NCI-H2107 (cell line): Measurements from ENCODE around the gene TCERG1L.

Experiments
- DNase-seq: peaks from one replicate; lab custom pipeline; 2025; lab: John Stamatoyannopoulos, UW

The TCERG1L gene

GRCh38 chr10:131207176-131207575 lies 104.3 kb downstream of the TCERG1L start:
- no peak for DNase-seq

GRCh38 chr10:131206111-131206995 lies 105.2 kb downstream of the TCERG1L start:
- no peak for DNase-seq

GRCh38 chr10:131205556-131205955 lies 106.0 kb downstream of the TCERG1L start:
- no peak for DNase-seq

GRCh38 chr10:131204406-131205152 lies 106.9 kb downstream of the TCERG1L start:
- DNase-seq = no peak

- no peak for DNase-seq
Measured at GRCh38 chr10:131203456-131204357, 107.8 kb downstream of the TCERG1L start.

GRCh38 chr10:131202990-131203389 lies 108.5 kb downstream of the TCERG1L start:
- DNase-seq = no peak

GRCh38 chr10:131201741-131202515 lies 109.6 kb downstream of the TCERG1L start:
- no peak for DNase-seq

GRCh38 chr10:131200856-131201470 lies 110.6 kb downstream of the TCERG1L start:
- no peak for DNase-seq

GRCh38 chr10:131199646-131200045 lies 111.9 kb downstream of the TCERG1L start:
- no peak for DNase-seq

- no peak for DNase-seq
Measured at GRCh38 chr10:131198843-131199242, 112.7 kb downstream of the TCERG1L start.

GRCh38 chr10:131198401-131198800 lies 113.1 kb downstream of the TCERG1L start:
- DNase-seq = no peak

- DNase-seq = no peak
Measured at GRCh38 chr10:131196176-131196885, 115.2 kb downstream of the TCERG1L start.

- DNase-seq = no peak
Measured at GRCh38 chr10:131195558-131196159, 115.9 kb downstream of the TCERG1L start.

- DNase-seq = no peak
Measured at GRCh38 chr10:131195116-131195515, 116.4 kb downstream of the TCERG1L start.

- no peak for DNase-seq
Measured at GRCh38 chr10:131193923-131194322, 117.6 kb downstream of the TCERG1L start.

- no peak for DNase-seq
Measured at GRCh38 chr10:131188494-131188893, 123.0 kb downstream of the TCERG1L start.

- no peak for DNase-seq
Measured at GRCh38 chr10:131187926-131188325, 123.6 kb downstream of the TCERG1L start.

- no peak for DNase-seq
Measured at GRCh38 chr10:131187274-131187673, 124.2 kb downstream of the TCERG1L start.

- DNase-seq = no peak
Measured at GRCh38 chr10:131186547-131187253, 124.8 kb downstream of the TCERG1L start.
